KBM-7 (cell line): Measurements from ENCODE around the gene RSBN1L.
A peak's percentile ranks its signal among the peaks of the same experiment; 100 is the strongest.
"Not testable (repeated sequence)": the region's sequence is repeated elsewhere in the genome, so short reads cannot be mapped to it uniquely, and the experiment has no call there.

Source experiments
- DNase-seq: peaks from one replicate; pipeline ENCODE4 v3.0.0-alpha.2; 2015
- in situ Hi-C: fragments of 300-500 bp; cut with MboI; formaldehyde crosslinking; loops from 2 replicates; pipeline ENCODE4 v1.14.3; 2020; ENCODE audit warnings: low sequenced_read_pairs, low pct_unique_long_range_greater_than_20kb, mixed read lengths

RSBN1L gene

DNA sequence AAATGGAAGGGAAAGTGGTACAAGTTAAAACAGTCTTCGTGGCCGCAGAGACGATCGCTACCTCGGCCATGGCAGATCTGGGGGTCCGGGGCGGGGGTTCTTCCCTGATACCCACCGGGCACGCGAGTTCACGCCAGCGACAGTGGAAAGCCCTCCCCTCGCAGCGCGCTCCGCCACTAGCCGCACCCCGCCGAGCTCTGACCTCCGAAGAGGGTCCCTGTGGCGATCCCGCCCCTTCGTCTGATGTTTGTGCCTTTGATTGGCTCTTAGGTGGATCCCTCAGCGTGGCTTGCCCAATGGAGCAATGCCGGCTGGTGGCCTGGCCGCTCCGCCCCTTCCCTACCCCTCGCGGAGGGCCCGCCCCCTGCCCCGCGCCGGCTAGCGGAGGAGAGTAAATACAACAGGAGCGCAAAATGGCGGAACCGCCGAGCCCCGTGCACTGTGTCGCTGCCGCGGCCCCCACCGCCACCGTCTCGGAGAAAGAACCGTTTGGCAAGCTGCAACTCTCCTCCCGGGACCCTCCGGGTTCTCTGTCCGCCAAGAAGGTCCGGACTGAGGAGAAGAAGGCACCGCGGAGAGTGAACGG is at the start of gene RSBN1L:
RSBN1L (plus strand) TSS at position 403 of the 586 bp plus-strand sequence; CDS start at position 414, 11 bp downstream.
- in situ Hi-C loops: no loop called here
- peak; percentile 96 for DNase-seq

DNA sequence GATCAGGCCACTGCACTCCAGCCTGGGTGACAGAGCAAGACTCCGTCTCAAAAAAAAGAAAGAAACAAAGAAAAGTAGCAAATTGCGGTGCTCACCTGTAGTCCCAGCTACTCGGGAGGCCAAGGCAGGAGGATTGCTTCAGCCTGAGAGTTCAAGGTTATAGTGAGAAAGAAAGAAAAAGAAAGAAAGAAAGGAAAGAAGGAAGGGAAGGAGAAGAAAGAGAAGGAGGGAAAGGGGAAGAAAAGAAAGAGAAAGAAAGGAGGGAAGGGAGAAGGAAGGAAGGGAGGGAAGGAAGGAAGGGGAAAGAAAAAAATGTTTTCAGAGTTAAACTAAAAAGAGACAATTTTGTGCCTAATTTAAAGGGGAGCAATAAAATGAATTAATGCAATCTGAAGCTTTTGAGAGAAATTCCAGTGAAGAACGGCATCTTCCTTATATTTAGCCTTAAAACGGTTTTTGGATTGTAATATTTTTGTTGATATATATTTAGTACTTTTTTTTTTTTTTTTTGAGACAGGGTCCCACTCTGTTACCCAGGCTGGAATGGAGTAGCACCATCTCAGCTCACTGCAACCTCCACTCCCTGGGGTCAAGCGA is 47.4 kb upstream of the RSBN1L start:
- in situ Hi-C loops: no loop called here
- no peak for DNase-seq

DNA sequence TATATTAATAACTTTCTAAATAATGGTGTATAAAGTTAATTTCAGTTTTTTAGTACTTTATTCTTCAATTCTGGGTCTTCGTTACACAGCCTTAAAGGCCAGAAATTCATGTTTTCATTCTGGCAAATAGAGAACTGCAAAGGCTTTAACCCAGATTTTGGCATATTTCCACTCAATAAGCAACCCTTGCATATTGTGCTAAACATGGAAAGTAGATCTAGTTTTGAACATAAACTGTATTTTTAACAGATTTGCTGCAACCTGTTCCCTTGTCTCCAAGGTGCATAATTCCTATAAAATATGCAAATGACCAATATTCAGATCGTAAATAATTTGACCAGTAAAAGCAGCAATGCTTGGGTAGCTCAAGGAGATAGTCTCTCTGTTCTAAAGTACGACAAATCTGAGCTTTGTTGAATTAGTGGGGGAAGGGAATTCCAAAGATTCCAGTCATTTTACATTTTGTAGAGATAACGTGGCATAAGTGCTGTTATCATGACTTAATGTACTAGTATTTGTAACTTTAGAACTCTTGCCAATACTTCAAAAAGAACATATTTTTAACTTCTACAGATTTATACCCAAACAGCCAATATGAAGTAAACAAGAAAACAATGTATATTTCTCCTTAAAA is 46.4 kb upstream of the RSBN1L start:
- in situ Hi-C loops: loop anchor here (25.0 kb wide), 1 partner anchor 262 kb away; no protein-coding TSS in a partner anchor
- DNase-seq: no peak

DNA sequence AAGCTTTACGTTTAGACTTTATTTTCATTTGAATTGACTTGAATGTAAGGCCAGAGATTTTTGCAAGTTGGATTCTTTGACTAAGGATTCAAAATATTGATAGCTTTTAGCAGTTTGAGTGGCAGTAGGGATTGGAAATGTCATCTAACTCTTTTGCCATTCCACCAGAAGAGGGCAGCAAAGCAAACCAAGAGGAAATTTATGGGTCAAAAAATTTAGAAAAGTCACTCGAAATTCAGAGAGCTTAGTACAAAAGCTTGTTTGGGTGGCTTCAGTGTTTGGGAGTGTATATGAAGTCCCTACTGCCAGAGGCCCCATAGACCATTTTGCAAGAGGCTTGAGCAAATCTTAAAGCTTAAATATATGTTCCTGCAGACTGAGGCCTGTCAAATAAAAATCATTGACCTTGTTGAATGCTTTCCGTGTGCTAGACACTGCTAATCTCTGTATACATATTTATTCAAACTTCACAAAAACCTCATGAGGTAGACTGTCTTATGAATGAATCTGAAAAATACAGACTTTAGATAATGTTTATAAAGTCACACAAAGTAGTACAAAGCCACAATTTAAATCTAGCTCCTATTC is 44.6 kb upstream of the RSBN1L start:
- DNase-seq: peak; percentile 64
- in situ Hi-C loops: loop anchor here (25.0 kb wide), 1 partner anchor 261 kb away; no protein-coding TSS in a partner anchor

DNA sequence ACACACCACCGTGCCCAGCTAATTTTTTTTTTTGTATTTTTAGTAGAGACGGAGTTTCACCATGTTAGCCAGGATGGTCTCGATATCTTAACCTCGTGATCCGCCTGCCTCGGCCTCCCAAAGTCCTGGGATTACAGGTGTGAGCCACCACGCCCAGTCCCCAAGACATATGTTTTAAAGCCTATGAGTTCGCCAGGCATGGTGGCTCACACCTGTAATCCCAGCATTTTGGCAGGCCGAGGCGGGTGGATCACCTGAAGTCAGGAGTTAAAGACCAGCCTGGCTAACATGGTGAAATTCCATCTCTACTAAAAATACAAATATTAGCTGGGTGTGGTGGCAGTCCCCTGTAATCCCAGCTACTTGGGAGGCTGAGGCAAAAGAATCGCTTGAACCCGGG is 43.4 kb upstream of the RSBN1L start:
- in situ Hi-C loops: loop anchor here (25.0 kb wide), 1 partner anchor 259 kb away; no protein-coding TSS in a partner anchor
- not testable (repeated sequence) for DNase-seq

DNA sequence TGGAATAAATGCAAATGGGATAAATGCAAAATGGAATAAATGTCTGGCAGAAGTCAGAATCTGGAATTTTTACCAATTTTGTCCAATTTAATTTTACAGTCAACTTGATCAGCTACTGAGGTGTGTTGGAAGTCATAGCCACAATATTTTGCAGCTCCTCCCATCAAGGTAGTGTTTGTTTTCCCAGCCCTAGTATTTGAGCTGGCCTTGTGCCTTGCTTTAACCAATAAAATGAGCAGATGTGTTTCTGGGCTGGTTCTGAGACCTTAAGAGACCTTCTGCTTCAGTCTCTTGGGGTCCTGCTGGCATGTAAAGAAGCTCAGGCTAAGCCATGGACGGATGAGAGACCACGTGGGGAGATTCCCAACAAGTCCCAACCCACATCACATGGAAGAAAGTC is 42.7 kb upstream of the RSBN1L start:
- in situ Hi-C loops: loop anchor here (25.0 kb wide), 1 partner anchor 259 kb away; no protein-coding TSS in a partner anchor
- DNase-seq: no peak

DNA sequence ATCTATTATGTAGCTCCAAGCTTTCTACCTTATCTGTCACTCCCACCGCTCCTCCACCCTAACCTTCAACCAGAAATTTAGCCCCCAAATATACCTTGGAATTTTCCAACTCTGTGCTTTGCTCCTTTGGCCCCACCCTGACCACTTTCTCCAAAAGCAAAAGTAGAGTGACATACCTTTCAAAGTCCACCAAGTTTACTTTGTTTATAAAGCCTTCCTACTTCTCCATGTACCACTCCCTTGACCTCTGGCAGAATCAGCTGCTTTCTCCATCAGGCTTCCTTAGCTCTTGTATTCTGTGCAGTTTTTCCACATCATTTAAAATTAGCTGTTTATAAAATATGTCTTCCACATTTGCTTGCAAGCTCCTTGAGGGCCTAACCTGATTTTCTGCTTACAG is 40.9 kb upstream of the RSBN1L start:
- DNase-seq: no peak
- in situ Hi-C loops: loop anchor here (25.0 kb wide), 1 partner anchor 257 kb away; no protein-coding TSS in a partner anchor

DNA sequence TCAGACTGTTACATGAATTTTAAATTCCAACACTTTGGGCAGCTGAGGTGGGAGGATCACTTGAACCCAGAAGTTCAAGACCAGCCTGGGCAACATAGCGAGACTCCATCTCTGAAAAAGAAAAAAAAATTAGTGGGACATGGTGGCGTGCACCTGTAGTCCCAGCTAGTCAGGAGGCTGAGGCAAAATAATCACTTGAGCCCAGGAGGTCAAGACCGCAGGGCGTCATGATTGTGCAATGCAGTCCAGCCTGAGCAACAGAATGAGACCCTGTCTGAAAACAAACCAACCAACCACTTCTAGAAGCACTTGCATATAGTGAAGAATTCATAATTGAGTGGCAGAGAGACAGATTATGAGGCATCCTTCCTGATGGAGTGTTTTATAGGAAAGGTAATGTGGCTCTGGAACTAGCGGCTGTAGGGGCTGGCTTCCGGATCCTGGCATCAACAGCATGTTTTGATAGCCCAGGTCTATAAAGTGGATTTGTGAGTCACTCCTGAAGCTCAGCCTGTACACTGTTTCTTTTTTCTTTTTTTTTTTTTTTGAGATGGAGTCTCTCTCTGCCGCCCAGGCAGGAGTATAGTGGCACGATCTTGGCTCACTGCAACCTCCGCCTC is 40.3 kb upstream of the RSBN1L start:
- in situ Hi-C loops: loop anchor here (25.0 kb wide), 1 partner anchor 256 kb away; no protein-coding TSS in a partner anchor
- DNase-seq: no peak

DNA sequence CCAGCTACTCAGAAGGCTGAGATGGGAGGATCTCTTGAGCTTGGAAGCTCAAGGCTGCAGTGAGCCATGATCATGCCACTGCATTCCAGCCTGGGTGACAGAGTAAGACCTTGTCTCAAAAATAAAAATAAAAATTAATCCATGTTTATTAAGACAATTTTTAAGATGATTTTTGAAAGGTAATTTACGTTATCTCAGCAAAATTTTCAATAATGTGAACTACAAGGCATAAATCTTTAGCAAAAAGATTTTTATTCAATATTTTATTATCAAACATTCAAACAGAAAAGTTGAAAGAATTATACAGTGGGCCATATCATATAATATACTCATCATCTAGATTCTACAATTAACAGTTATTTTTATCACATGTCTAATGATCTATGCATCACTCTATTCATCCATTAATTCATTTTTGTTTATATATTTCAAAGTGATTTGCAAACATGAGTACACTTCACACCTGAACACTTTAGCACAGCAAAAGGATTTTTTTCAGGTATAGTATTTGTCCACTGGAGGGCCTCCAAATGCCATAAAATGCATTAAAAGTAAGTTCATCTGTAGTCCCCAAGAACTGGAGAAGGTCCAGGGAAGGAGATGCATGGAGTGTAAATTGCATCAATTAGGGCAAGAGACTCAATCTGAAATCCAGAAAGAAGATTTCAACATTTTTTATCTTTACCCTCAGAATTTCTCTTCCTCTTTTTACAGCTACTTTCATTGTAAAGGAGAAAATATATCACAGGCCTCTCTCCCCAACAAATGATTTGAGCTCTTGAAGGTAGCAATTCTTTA is 38.6 kb upstream of the RSBN1L start:
- in situ Hi-C loops: loop anchor here (25.0 kb wide), 1 partner anchor 255 kb away; no protein-coding TSS in a partner anchor

DNA sequence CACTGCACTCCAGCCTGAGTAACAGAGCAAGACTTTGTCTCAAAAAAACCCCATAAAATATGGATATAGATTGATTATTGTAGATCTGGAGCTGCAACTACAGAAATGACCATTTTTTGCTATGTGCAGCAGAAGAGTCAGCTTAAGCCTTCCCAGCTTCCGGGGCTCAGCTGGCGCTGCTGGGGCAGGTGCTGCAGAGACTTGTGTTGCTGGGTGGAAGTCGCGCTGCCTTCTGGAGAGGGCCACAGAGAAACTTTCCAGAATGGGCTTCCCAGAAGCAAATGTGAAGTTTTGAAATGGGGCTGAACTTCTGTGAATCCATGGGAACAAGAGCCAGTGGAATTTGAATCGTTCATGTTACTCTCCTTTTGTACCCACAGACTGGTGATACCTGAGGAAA is 37.3 kb upstream of the RSBN1L start:
- DNase-seq: no peak
- in situ Hi-C loops: loop anchor here (25.0 kb wide), 1 partner anchor 253 kb away; no protein-coding TSS in a partner anchor

More for the DNA sequence above, 38.6 kb upstream of the RSBN1L start:
- peak; percentile 69 for DNase-seq

DNA sequence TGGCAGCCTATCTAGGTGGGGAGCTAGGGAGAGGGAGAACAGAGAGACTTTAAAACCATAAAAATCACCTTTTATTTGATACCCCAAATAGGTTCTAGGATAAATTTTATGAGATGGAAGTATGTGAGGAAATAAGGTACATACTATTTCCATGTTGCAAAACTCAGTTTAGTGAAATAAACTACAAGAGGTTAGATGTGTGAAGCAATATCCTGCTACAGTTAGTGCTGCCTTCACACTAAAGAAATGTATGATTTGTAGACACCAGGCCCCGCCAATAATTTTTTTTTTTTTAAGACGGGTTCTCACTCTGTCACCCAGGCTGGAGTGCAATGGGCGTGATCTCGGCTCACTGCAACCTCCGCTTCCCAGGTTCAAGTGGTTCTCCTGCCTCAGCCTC is 34.4 kb upstream of the RSBN1L start:
- in situ Hi-C loops: loop anchor here (25.0 kb wide), 1 partner anchor 250 kb away; no protein-coding TSS in a partner anchor
- no peak for DNase-seq

DNA sequence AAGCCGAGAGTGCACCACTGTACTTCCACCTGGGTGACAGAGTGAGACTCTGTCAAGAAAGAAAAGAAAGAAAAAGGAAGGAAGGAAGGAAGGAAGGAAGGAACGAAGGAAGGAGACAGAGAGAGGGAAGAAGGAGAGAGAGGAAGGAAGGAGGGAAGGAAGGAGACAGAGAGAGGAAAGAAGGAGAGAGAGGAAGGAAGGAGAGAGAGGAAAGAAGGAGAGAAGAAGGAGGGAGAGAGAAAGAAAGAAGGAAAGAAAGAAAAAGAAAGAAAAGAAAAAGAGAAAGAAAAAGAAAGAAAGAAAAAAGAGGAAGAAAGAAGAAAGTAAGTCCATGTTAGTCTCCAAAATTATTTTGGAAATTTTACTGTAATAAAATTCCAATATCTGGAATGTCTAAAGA is 33.4 kb upstream of the RSBN1L start:
- in situ Hi-C loops: loop anchor here (25.0 kb wide), 1 partner anchor 249 kb away; no protein-coding TSS in a partner anchor

DNA sequence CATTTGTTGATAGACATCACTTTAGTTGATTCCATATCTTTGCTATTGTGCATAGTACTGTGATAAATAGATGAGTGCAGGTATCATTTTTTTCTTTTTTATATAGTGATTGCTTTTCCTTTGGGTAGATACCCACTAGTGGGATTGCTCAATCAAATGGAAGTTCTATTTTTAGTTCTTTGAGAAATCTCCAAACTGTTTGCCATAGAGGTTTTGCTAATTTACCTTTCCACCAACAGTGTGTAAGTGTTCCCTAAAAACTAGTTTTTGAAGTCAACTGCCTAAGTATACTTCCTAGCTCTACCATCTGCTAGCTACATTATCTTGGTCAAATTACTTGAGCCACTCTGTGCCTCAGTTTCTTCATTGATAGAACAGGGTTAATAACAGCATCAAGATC is 31.5 kb upstream of the RSBN1L start:
- DNase-seq: no peak
- in situ Hi-C loops: loop anchor here (25.0 kb wide), 1 partner anchor 248 kb away; no protein-coding TSS in a partner anchor

More for the DNA sequence above, 33.4 kb upstream of the RSBN1L start:
- DNase-seq: no peak

DNA sequence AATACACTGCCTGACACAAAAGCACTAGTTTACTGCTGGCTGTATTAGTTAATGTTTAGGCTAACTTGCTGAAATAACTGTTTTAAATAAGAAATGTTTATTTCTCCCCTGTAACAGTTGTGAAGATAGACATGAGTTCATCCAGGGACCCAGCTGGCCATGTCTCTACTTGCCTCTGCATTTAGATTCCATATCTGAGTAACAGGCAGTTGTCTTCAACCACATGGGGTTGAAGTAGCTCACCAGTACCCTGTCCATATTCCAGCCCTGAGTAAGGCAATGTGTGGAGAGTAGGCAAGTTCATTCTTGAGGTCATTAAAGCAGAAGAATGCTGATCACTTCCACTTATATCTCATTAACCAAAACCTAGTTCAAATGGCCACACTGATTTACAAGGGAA is 31.1 kb upstream of the RSBN1L start:
- in situ Hi-C loops: loop anchor here (25.0 kb wide), 1 partner anchor 247 kb away; no protein-coding TSS in a partner anchor
- no peak for DNase-seq

DNA sequence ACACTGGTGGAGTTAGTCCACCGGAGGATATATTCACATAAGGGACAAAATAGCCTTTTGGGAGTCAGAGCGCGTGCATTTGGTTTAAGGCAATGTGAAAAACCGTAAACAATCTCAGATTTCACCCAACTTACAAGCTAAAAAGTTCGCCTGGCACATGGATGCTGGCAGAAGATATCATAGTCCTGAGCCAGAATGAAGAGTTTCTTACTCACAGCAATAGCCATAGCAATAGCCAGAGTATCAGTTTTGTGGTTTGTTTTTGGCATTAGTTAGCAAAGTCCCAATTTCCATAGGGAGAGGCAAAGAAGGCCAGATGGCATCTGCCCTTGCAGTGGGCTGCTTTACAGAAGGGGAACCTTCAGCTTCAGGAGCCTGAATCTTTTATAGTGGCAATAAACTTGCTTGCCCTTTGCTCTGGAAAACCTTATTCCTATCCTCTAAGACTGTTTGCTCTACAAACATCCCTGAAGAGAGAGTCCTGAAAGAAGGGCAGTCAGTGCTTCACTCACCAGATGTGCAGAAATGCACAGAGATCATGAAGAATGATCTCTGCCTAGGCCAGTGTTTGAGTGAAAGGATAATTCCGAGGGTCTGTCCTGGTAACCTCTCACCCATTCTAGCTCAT is 28.7 kb upstream of the RSBN1L start:
- in situ Hi-C loops: loop anchor here (25.0 kb wide), 1 partner anchor 245 kb away; no protein-coding TSS in a partner anchor
- no peak for DNase-seq

DNA sequence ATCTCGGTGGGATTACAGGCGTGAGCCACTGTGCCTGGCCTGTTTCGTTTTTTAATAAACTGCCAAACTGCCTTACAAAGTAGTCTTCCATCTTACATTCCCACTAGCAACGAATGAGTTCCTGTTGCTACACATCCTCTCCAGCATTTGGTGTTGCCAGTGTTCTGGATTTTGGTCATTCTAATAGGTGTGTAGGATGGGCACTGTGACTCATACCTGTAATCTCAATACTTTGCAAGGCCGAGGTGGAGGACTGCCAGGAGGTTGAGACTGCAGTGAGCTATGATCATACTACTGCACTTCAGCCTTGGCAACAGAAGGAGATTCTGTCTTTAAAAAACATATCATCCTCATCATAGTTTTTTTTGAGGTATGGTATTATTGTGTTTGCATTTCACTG is 21.4 kb upstream of the RSBN1L start:
- in situ Hi-C loops: loop anchor here (25.0 kb wide), 1 partner anchor 237 kb away; no protein-coding TSS in a partner anchor
- no peak for DNase-seq

DNA sequence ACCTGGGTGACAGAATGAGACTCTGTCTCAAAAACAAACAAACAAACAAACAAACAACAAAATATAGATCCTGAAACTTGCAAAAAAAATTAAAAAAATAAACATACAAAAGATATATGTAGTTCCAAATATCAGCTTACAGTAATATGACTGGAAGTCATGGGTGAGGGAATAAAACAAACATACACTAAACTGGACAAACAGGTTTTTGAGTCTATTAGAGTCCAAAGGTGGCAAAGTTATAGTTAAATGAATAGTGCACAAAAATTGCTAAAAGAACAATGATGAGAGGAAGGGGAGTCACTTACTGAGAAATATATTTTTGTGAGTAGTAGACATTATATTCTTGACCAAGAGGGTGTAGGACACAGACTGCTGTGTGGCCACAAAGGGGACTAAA is 16.7 kb upstream of the RSBN1L start:
- in situ Hi-C loops: no loop called here
- no peak for DNase-seq

DNA sequence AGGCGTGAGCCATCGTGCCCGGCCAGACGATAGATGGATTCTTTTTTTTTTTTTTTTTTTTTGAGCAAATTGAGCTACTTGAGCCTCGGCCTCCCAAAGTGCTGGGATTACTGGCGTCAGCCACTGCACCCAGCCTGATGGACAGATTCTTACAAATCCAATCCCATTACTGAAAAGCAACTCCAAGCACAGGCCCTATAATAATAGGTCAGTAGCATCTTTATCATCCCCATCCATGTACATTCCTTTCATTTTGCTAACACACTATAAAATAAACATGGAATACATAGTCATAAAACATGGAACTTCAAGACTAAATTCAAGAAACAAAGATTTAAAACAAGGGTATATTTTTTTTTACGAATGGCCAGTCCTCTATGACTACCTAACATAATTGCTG is 16.0 kb upstream of the RSBN1L start:
- DNase-seq: no peak
- in situ Hi-C loops: no loop called here
